Activated CD8-positive, alpha-beta T cell treated with anti-CD3 and anti-CD28 coated beads for 36 hours (primary cell): ENCODE data around the gene GPR22. TPM values are rescaled to one million over a fixed set of nuclear protein-coding genes. Genes with fewer than 3 reads are reported as not detected.

ENCODE experiments used
- ATAC-seq: fragments of 200-7000 bp; cut with Tn5 transposase; one replicate; pipeline ENCODE4 v1.10.0; 2021; ENCODE audit warnings: mild to moderate bottlenecking, moderate library complexity
- CTCF ChIA-PET: fragments of 350-600 bp; sonication (Branson Sonifier 250); formaldehyde crosslinking; loops from one replicate; lab custom pipeline; 2021; ENCODE audit warnings: antibody characterized with exemption; lab: Charles Lee
- POLR2A ChIA-PET: fragments of 350-600 bp; sonication (Branson Sonifier 250); formaldehyde crosslinking; loops from one replicate; lab custom pipeline; 2021; ENCODE audit warnings: antibody characterized with exemption; lab: Charles Lee
- DNase-seq: peaks from one replicate; pipeline ENCODE4 v3.0.0-alpha.2; 2020
- H3K27ac Mint-ChIP-seq: one replicate; pipeline ENCODE4 v1.8.0; 2021; ENCODE audit warnings: mild to moderate bottlenecking, mixed read lengths
- H3K27me3 Mint-ChIP-seq: one replicate; pipeline ENCODE4 v1.8.0; 2021; ENCODE audit warnings: mixed read lengths
- H3K36me3 Mint-ChIP-seq: one replicate; pipeline ENCODE4 v1.8.0; 2021; ENCODE audit warnings: low read depth, mixed read lengths
- H3K4me1 Mint-ChIP-seq: one replicate; pipeline ENCODE4 v1.8.0; 2021; ENCODE audit warnings: low read depth, mixed read lengths
- H3K4me3 Mint-ChIP-seq: one replicate; pipeline ENCODE4 v1.8.0; 2021; ENCODE audit warnings: mild to moderate bottlenecking, moderate library complexity, mixed read lengths
- H3K9me3 Mint-ChIP-seq: one replicate; pipeline ENCODE4 v1.8.0; 2021; ENCODE audit warnings: mixed read lengths
- intact Hi-C: fragments of 100-400 bp; cut with micrococcal nuclease; formaldehyde crosslinking; loops from one replicate; pipeline ENCODE4 v1.10.0; 2022
- total RNA-seq, 2 experiments: library from RNA; stranded (reverse); gene quantifications; one replicate each; pipeline ENCODE4 v1.2.3, GENCODE V29; 2021
- TF ChIP-seq, protein P1 (sequence below): fragments of 200-600 bp; IDR thresholded peaks from one replicate; pipeline ENCODE4 v1.8.0; 2022; ENCODE audit warnings: antibody characterized with exemption, mild to moderate bottlenecking

Gene GPR22
- total RNA-seq, 2 experiments from 2014 or later, result not detected

DNA sequence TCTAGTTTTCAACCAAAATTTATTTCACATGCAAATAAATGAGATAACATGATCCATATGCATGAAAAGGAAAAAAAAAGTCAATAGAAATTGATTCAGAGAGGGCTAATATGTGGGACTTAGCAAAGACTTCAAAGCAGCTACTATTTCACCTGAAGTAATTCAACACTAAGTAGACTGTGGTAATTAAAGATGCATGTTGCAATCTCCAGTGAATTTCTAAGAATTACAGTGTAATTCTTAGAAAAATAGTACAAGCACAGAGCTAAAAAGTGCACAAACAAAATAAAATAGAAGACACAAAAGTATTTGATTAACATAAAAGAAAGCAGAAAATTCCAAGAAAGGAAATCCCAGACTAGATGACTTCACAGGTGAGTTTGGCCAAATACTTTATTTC lies 25.7 kb downstream of the GPR22 start:
- ATAC-seq (no peak), DNase-seq (no peak)
- intact Hi-C loops, result no loop called here
- ChIA-PET CTCF (interaction anchor here (1.6 kb wide), 1 partner anchor 67 kb away, joined by 3 read pairs; no protein-coding TSS in a partner anchor), POLR2A (interaction anchor here (0.6 kb wide), 1 partner anchor 201 kb away, joined by 3 read pairs; no protein-coding TSS in a partner anchor)
- H3K27me3 Mint-ChIP-seq, result no peaks in the 10 kb centered on the region
- H3K4me3 Mint-ChIP-seq, result no peak overlapping the region
- peaks cover 19% of the 10 kb centered on the region for H3K4me1 Mint-ChIP-seq
- H3K9me3 Mint-ChIP-seq, result peaks cover 2% of the 10 kb centered on the region
- H3K27ac Mint-ChIP-seq, result no peak overlapping the region
- TF ChIP-seq, protein P1, sequence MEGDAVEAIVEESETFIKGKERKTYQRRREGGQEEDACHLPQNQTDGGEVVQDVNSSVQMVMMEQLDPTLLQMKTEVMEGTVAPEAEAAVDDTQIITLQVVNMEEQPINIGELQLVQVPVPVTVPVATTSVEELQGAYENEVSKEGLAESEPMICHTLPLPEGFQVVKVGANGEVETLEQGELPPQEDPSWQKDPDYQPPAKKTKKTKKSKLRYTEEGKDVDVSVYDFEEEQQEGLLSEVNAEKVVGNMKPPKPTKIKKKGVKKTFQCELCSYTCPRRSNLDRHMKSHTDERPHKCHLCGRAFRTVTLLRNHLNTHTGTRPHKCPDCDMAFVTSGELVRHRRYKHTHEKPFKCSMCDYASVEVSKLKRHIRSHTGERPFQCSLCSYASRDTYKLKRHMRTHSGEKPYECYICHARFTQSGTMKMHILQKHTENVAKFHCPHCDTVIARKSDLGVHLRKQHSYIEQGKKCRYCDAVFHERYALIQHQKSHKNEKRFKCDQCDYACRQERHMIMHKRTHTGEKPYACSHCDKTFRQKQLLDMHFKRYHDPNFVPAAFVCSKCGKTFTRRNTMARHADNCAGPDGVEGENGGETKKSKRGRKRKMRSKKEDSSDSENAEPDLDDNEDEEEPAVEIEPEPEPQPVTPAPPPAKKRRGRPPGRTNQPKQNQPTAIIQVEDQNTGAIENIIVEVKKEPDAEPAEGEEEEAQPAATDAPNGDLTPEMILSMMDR, result no peak
- H3K36me3 Mint-ChIP-seq, result peaks cover 20% of the 10 kb centered on the region

DNA sequence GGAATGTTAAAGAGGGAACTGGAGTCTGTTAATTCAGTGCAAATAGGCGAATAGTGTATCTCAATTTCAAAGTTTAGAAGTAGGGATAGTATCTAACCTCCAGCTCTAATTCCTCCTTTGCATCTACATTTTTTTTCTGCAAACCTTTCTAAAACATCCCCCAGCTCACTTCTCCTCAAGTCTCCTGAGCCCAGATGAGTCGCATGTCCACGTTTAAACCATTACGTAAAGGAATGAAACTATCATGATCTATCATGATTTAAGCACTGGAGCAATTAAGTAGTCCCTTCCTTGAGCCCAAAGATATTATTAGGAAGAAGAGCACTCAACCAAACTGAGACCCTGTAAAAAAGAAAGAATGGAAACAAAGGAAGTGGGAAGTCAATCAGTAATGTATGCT lies 29.9 kb downstream of the GPR22 start:
- Mint-ChIP-seq H3K9me3 (peaks cover 2% of the 10 kb centered on the region), H3K36me3 (peaks cover 19% of the 10 kb centered on the region), H3K27me3 (no peaks in the 10 kb centered on the region), H3K27ac (no peak overlapping the region), H3K4me3 (no peak overlapping the region), H3K4me1 (peaks cover 16% of the 10 kb centered on the region)
- ChIA-PET POLR2A (no interaction called here), CTCF (no interaction called here)
- DNase-seq (no peak), ATAC-seq (no peak)
- intact Hi-C loops, result no loop called here
- TF ChIP-seq, protein P1, result no peak

DNA sequence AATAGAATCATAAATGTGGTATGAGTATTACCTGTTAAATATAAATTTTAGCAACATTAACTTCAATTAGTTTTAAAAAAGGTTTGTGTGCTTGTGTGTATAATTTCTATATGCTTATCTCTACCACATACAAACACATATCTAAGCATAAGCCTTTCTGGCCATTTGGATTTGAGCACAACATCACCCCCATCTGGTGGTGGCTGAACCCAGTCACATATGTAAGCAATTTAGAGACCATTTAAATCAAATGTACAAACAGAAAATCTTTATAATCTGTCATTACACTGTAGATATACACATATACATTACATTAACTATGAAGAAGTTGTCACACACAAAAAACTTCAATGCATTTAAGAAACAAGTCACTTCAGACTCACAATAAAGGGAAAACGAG lies 31.7 kb downstream of the GPR22 start:
- Mint-ChIP-seq H3K27me3 (no peaks in the 10 kb centered on the region), H3K27ac (no peak overlapping the region), H3K36me3 (peaks cover 17% of the 10 kb centered on the region), H3K9me3 (no peaks in the 10 kb centered on the region), H3K4me3 (no peak overlapping the region), H3K4me1 (peaks cover 12% of the 10 kb centered on the region)
- intact Hi-C loops, result no loop called here
- TF ChIP-seq, protein P1, result peak; percentile 8
- ChIA-PET CTCF (interaction anchor here (0.7 to 1.4 kb wide), 9 partner anchors 10 to 354 kb away, joined by 3 to 10 read pairs (median 4); no protein-coding TSS in a partner anchor), POLR2A (no interaction called here)
- ATAC-seq, result peak; percentile 51
- DNase-seq, result peak; percentile 63

DNA sequence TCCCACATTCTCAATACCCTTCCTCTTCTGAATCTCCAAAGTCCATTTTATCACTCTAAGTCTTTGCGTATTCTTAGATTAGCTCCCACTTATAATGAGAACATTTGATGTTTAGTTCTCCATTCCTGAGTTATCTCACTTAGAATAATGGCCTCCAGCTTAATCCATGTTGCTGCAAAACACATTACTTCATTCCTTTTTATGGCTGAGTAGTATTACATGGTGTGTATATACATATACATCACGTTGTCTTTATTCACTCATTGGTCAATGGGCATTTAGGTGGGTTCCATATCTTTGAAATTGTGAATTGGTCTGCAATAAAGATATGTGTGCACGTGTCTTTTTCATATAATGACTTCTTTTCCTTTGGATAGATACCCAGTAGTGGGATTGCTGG lies 32.3 kb downstream of the GPR22 start:
- Mint-ChIP-seq H3K9me3 (no peaks in the 10 kb centered on the region), H3K4me1 (peaks cover 10% of the 10 kb centered on the region), H3K36me3 (peaks cover 15% of the 10 kb centered on the region), H3K27me3 (no peaks in the 10 kb centered on the region), H3K27ac (no peak overlapping the region), H3K4me3 (no peak overlapping the region)
- ChIA-PET POLR2A (no interaction called here), CTCF (interaction anchor here (0.9 kb wide), 2 partner anchors 38 to 355 kb away, joined by 3 read pairs; no protein-coding TSS in a partner anchor)
- ATAC-seq (no peak), DNase-seq (no peak)
- TF ChIP-seq, protein P1, result peak; percentile 3
- intact Hi-C loops, result no loop called here

DNA sequence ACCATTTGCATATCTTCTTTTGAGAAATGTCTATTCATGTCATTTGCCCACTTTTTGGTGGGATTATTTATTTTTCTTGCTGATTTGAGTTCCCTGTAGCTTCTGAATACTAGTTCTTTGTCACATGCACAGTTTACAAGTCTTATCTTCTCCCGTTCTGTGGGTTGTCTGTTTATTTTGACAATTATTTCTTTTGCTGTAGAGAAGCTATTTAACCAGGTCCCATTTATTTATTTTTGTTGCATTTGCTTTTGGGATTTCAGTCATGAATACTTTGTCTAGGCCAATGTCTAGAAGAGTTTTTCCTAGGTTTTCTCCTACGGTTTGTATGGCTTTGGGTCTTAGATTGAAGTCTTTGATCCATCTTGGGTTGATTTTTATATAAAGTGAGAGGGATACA lies 32.9 kb downstream of the GPR22 start:
- H3K4me3 Mint-ChIP-seq, result no peak overlapping the region

More for the DNA sequence above, 32.9 kb downstream of the GPR22 start:
- H3K4me1 Mint-ChIP-seq, result peaks cover 10% of the 10 kb centered on the region
- TF ChIP-seq, protein P1, result no peak
- ATAC-seq, result no peak
- POLR2A ChIA-PET, result no interaction called here
- DNase-seq, result no peak
- intact Hi-C loops, result no loop called here
- CTCF ChIA-PET, result interaction anchor here (0.9 kb wide), 1 partner anchor 355 kb away, joined by 3 read pairs; no protein-coding TSS in a partner anchor
- H3K9me3 Mint-ChIP-seq, result no peaks in the 10 kb centered on the region
- H3K36me3 Mint-ChIP-seq, result peaks cover 15% of the 10 kb centered on the region
- no peaks in the 10 kb centered on the region for H3K27me3 Mint-ChIP-seq
- H3K27ac Mint-ChIP-seq, result no peak overlapping the region
